ENCODE data around the gene NUDT3. TPM values are rescaled to one million over a fixed set of nuclear protein-coding genes. Genes with fewer than 3 reads are reported as not detected.
"Not testable (repeated sequence)": the region's sequence is repeated elsewhere in the genome, so short reads cannot be mapped to it uniquely, and the experiment has no call there.

NUDT3 gene
- total RNA-seq, 1 experiment from 2014 or later: 48.4 TPM

DNA sequence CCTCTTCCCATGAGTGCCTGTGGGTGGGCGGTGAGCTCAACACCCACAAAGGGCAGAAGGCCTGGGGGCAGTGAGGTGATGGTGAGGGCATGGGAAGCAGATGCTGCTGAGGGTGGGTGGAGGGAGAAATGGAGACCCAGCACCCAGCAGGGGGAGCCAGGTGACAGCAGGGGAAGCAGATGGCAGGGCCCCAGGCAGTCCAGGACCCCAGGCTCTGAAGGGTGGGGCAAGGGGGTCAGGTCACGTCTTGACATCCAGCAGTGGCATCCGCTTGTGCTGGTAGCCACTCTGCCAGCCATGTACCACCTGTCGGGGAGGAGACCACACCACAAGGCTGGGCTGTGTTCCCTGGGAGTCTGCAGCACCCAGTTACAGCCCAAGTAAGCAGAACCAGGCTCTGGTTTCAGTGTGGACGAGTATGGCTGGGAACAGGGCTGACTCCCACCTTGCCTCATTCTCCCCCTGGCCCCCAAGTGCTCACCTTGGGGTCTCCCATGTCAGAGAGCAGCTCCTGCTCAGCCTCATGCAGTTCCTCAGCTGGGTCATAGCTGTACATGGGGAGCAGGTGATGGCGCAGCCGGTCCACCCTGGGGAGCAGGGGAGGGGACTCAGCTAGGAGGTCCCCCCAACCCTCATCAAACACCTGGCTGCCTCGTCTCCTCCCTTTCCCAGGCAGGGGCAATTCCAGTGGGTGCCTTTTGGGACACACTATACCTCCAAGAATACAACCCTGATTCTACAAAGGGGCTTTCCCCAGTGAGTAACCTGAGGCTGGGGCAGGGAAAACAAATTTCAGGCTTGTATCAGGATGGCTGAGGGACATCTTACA lies 145.7 kb downstream of the NUDT3 start:
- H3K9me3 Mint-ChIP-seq (ENCODE audit: low read depth, unreplicated experiment): no peaks in the 10 kb centered on the region
- H3K4me1 Mint-ChIP-seq (ENCODE audit: low read depth, unreplicated experiment): peaks cover 68% of the 10 kb centered on the region
- DNase-seq: peak; percentile 87
- H3K36me3 Mint-ChIP-seq (ENCODE audit: insufficient read depth, unreplicated experiment): peaks cover 79% of the 10 kb centered on the region
- no peaks in the 10 kb centered on the region for H3K27me3 Mint-ChIP-seq (ENCODE audit: unreplicated experiment)
- CTCF ChIA-PET: interaction anchor here (0.6 to 5.4 kb wide), 5 partner anchors 10 to 169 kb away, joined by 3 to 107 read pairs (median 4); partner anchors contain the start of gene HMGA1
- TF ChIP-seq, protein P1, sequence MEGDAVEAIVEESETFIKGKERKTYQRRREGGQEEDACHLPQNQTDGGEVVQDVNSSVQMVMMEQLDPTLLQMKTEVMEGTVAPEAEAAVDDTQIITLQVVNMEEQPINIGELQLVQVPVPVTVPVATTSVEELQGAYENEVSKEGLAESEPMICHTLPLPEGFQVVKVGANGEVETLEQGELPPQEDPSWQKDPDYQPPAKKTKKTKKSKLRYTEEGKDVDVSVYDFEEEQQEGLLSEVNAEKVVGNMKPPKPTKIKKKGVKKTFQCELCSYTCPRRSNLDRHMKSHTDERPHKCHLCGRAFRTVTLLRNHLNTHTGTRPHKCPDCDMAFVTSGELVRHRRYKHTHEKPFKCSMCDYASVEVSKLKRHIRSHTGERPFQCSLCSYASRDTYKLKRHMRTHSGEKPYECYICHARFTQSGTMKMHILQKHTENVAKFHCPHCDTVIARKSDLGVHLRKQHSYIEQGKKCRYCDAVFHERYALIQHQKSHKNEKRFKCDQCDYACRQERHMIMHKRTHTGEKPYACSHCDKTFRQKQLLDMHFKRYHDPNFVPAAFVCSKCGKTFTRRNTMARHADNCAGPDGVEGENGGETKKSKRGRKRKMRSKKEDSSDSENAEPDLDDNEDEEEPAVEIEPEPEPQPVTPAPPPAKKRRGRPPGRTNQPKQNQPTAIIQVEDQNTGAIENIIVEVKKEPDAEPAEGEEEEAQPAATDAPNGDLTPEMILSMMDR (IDR thresholded peaks at IDR 0.05; ENCODE audit: unreplicated experiment): peak; percentile 65
- intact Hi-C loops (cut with micrococcal nuclease; ENCODE audit: unreplicated experiment): no loop called here
- H3K4me3 Mint-ChIP-seq (ENCODE audit: low read depth, unreplicated experiment): peak overlapping the region; percentile 81
- H3K27ac Mint-ChIP-seq (ENCODE audit: unreplicated experiment): peak overlapping the region; percentile 97
- no TSS peak for BruUV-seq (replicated peaks)

DNA sequence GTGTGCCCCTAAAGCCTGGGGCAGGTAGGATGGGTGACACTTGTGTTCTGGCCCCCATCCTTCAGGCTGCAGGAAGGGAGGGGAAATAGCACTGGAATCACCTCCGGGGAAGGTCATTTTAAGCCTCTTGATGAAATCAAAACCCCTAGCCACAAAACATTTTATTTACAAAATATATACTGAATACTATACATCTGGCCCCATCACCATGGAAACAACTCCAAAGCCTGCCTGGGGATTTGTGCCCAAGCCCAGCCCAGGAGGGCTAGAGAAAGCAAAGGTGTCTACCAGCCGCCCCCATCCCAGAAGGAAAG lies 146.3 kb downstream of the NUDT3 start:
- Mint-ChIP-seq H3K27me3 (ENCODE audit: unreplicated experiment) (no peaks in the 10 kb centered on the region), H3K4me3 (ENCODE audit: low read depth, unreplicated experiment) (peak overlapping the region; percentile 81), H3K4me1 (ENCODE audit: low read depth, unreplicated experiment) (peaks cover 74% of the 10 kb centered on the region), H3K9me3 (ENCODE audit: low read depth, unreplicated experiment) (no peaks in the 10 kb centered on the region), H3K27ac (ENCODE audit: unreplicated experiment) (peak overlapping the region; percentile 97), H3K36me3 (ENCODE audit: insufficient read depth, unreplicated experiment) (peaks cover 85% of the 10 kb centered on the region)
- CTCF ChIA-PET: interaction anchor here (0.6 to 5.4 kb wide), 5 partner anchors 10 to 170 kb away, joined by 3 to 107 read pairs (median 4); partner anchors contain the start of gene HMGA1
- intact Hi-C loops (cut with micrococcal nuclease; ENCODE audit: unreplicated experiment): no loop called here
- TF ChIP-seq, protein P1 (IDR thresholded peaks at IDR 0.05; ENCODE audit: unreplicated experiment): no peak
- no TSS peak for BruUV-seq (replicated peaks)
- no peak for DNase-seq

DNA sequence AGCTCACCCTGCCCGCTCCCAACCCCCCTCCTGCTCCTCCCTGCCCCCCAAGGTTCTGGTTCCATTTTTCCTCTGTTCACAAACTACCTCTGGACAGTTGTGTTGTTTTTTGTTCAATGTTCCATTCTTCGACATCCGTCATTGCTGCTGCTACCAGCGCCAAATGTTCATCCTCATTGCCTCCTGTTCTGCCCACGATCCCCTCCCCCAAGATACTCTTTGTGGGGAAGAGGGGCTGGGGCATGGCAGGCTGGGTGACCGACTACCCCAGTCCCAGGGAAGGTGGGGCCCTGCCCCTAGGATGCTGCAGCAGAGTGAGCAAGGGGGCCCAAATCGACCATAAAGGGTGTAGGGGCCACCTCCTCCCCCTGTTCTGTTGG lies 146.7 kb downstream of the NUDT3 start:
- H3K27ac Mint-ChIP-seq (ENCODE audit: unreplicated experiment): peak overlapping the region; percentile 97

DNA sequence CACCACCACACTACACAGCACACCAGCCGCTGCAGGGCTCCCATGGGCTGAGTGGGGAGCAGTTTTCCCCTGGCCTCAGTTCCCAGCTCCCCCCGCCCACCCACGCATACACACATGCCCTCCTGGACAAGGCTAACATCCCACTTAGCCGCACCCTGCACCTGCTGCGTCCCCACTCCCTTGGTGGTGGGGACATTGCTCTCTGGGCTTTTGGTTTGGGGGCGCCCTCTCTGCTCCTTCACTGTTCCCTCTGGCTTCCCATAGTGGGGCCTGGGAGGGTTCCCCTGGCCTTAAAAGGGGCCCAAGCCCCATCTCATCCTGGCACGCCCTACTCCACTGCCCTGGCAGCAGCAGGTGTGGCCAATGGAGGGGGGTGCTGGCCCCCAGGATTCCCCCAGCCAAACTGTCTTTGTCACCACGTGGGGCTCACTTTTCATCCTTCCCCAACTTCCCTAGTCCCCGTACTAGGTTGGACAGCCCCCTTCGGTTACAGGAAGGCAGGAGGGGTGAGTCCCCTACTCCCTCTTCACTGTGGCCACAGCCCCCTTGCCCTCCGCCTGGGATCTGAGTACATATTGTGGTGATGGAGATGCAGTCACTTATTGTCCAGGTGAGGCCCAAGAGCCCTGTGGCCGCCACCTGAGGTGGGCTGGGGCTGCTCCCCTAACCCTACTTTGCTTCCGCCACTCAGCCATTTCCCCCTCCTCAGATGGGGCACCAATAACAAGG lies 147.3 kb downstream of the NUDT3 start:
- peak overlapping the region; percentile 97 for H3K27ac Mint-ChIP-seq (ENCODE audit: unreplicated experiment)
- BruUV-seq (replicated peaks): TSS peak; percentile 57
- peaks cover 95% of the 10 kb centered on the region for H3K36me3 Mint-ChIP-seq (ENCODE audit: insufficient read depth, unreplicated experiment)
- H3K4me3 Mint-ChIP-seq (ENCODE audit: low read depth, unreplicated experiment): peak overlapping the region; percentile 81
- CTCF ChIA-PET: interaction anchor here (1.6 to 5.4 kb wide), 5 partner anchors 21 to 171 kb away, joined by 4 to 107 read pairs (median 28); no protein-coding TSS in a partner anchor
- peaks cover 84% of the 10 kb centered on the region for H3K4me1 Mint-ChIP-seq (ENCODE audit: low read depth, unreplicated experiment)
- H3K27me3 Mint-ChIP-seq (ENCODE audit: unreplicated experiment); DNase-seq; H3K9me3 Mint-ChIP-seq (ENCODE audit: low read depth, unreplicated experiment): not testable (repeated sequence)
- intact Hi-C loops (cut with micrococcal nuclease; ENCODE audit: unreplicated experiment): loop anchor here (2.0 kb wide), 1 partner anchor 48 kb away; no protein-coding TSS in a partner anchor

More for the DNA sequence above, 146.7 kb downstream of the NUDT3 start:
- H3K4me1 Mint-ChIP-seq (ENCODE audit: low read depth, unreplicated experiment): peaks cover 78% of the 10 kb centered on the region
- intact Hi-C loops (cut with micrococcal nuclease; ENCODE audit: unreplicated experiment): loop anchor here (2.0 kb wide), 1 partner anchor 49 kb away; no protein-coding TSS in a partner anchor
- H3K9me3 Mint-ChIP-seq (ENCODE audit: low read depth, unreplicated experiment); H3K27me3 Mint-ChIP-seq (ENCODE audit: unreplicated experiment); DNase-seq; BruUV-seq (replicated peaks): not testable (repeated sequence)
- CTCF ChIA-PET: interaction anchor here (0.6 to 5.4 kb wide), 5 partner anchors 9 to 170 kb away, joined by 3 to 107 read pairs (median 4); partner anchors contain the start of gene HMGA1
- H3K4me3 Mint-ChIP-seq (ENCODE audit: low read depth, unreplicated experiment): peak overlapping the region; percentile 81
- H3K36me3 Mint-ChIP-seq (ENCODE audit: insufficient read depth, unreplicated experiment): peaks cover 90% of the 10 kb centered on the region
